Measurements from ENCODE around the gene DNAAF9. TPM values are rescaled to one million over a fixed set of nuclear protein-coding genes. Genes with fewer than 3 reads are reported as not detected.
"Not testable (repeated sequence)": the region's sequence is repeated elsewhere in the genome, so short reads cannot be mapped to it uniquely, and the experiment has no call there.

Gene DNAAF9
- total RNA-seq = 9.0 and 13.2 TPM in 2 replicates

GRCh38 chr20:3407040-3407770 is at the start of gene DNAAF9:
Gene DNAAF9 (minus strand): TSS chr20:3407669. CDS start chr20:3407557, 112 bp downstream.
- DNase-seq (ENCODE audit: low read depth, low spot score) = no peak

- DNase-seq (ENCODE audit: low read depth, low spot score) = no peak
Measured at GRCh38 chr20:3456648-3457047, 49.2 kb upstream of the DNAAF9 start.

GRCh38 chr20:3454831-3455230 is 47.4 kb upstream of the DNAAF9 start:
- DNase-seq (ENCODE audit: low read depth, low spot score) = no peak

- no peak for DNase-seq (ENCODE audit: low read depth, low spot score)
Measured at GRCh38 chr20:3452690-3453089, 45.2 kb upstream of the DNAAF9 start.

GRCh38 chr20:3452136-3452535 is 44.7 kb upstream of the DNAAF9 start:
- no peak for DNase-seq (ENCODE audit: low read depth, low spot score)

- no peak for DNase-seq (ENCODE audit: low read depth, low spot score)
Measured at GRCh38 chr20:3449319-3449718, 41.9 kb upstream of the DNAAF9 start.

GRCh38 chr20:3447321-3447720 is 39.9 kb upstream of the DNAAF9 start:
- no peak for DNase-seq (ENCODE audit: low read depth, low spot score)

- no peak for DNase-seq (ENCODE audit: low read depth, low spot score)
Measured at GRCh38 chr20:3446779-3447178, 39.3 kb upstream of the DNAAF9 start.

- DNase-seq (ENCODE audit: low read depth, low spot score) = no peak
Measured at GRCh38 chr20:3436864-3437574, 29.6 kb upstream of the DNAAF9 start.

- DNase-seq (ENCODE audit: low read depth, low spot score) = no peak
Measured at GRCh38 chr20:3434232-3434631, 26.8 kb upstream of the DNAAF9 start.

GRCh38 chr20:3433744-3434143 is 26.3 kb upstream of the DNAAF9 start:
- no peak for DNase-seq (ENCODE audit: low read depth, low spot score)

- DNase-seq (ENCODE audit: low read depth, low spot score) = no peak
Measured at GRCh38 chr20:3432844-3433243, 25.4 kb upstream of the DNAAF9 start.

- DNase-seq (ENCODE audit: low read depth, low spot score) = no peak
Measured at GRCh38 chr20:3431109-3431508, 23.6 kb upstream of the DNAAF9 start.

GRCh38 chr20:3430376-3431069 is 23.1 kb upstream of the DNAAF9 start:
- DNase-seq (ENCODE audit: low read depth, low spot score) = no peak

GRCh38 chr20:3426766-3427165 is 19.3 kb upstream of the DNAAF9 start:
- not testable (repeated sequence) for DNase-seq (ENCODE audit: low read depth, low spot score)

GRCh38 chr20:3423126-3423525 is 15.7 kb upstream of the DNAAF9 start:
- no peak for DNase-seq (ENCODE audit: low read depth, low spot score)

GRCh38 chr20:3421985-3422384 is 14.5 kb upstream of the DNAAF9 start:
- DNase-seq (ENCODE audit: low read depth, low spot score) = no peak

- DNase-seq (ENCODE audit: low read depth, low spot score) = no peak
Measured at GRCh38 chr20:3420211-3420707, 12.8 kb upstream of the DNAAF9 start.

- DNase-seq (ENCODE audit: low read depth, low spot score) = not testable (repeated sequence)
Measured at GRCh38 chr20:3418161-3418560, 10.7 kb upstream of the DNAAF9 start.

GRCh38 chr20:3414122-3414521 is 6.7 kb upstream of the DNAAF9 start:
- no peak for DNase-seq (ENCODE audit: low read depth, low spot score)

GRCh38 chr20:3413393-3413889 is 6.0 kb upstream of the DNAAF9 start:
- DNase-seq (ENCODE audit: low read depth, low spot score) = no peak
